GM23338 (cell line): ENCODE data around the gene CTNNA2.

Experiments
- EZH2 ChIP-seq: fragments of 200-600 bp; sonication (generic); IDR thresholded peaks from one replicate; pipeline ENCODE4 v1.8.0; 2017; ENCODE audit warnings: antibody characterized with exemption, mild to moderate bottlenecking, low read depth; ENCODE audit not compliant: unreplicated experiment
- POLR2AphosphoS5 ChIP-seq: IDR thresholded peaks from 2 replicates; pipeline ENCODE4 v1.6.1; 2016; ENCODE audit warnings: antibody characterized with exemption, low read depth
- STAT1 ChIP-seq: IDR thresholded peaks from one replicate; pipeline ENCODE4 v1.6.1; 2016; ENCODE audit warnings: antibody characterized with exemption; ENCODE audit not compliant: unreplicated experiment
- TF ChIP-seq, protein P1 (sequence below), 2 experiments: fragments of 200-600 bp in 1 of 2; sonication (generic) in 1 of 2; conservative IDR thresholded peaks; 2 replicates each; pipeline versions ENCODE4 v1.5.1 to v1.6.1; 2016 to 2017; ENCODE audit warnings: antibody characterized with exemption in 2 of 2, low read depth in 2 of 2, mild to moderate bottlenecking in 2 of 2, moderate library complexity in 1 of 2
- TF ChIP-seq, protein P2 (sequence below): IDR thresholded peaks from one replicate; pipeline ENCODE4 v1.6.1; 2018; ENCODE audit warnings: antibody characterized with exemption; ENCODE audit not compliant: unreplicated experiment

DNA sequence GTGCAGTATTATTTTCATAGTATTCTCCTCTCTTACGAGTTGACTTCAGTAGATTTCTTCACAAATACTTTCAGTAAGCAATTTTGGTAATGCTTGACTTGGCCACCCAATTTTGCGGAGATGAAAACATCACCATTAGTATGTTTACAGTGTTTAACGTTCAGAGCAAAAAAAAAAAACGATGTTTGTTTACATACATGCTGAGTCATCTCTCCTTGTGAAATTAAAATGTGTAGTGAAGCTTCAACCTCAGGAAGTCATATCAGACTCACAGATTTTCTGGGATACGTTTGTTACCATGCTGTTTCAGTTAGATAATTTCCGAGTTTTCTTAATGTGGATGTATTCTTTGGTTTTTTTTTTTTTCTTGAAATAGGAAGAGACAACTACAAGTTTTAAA, 100.1 kb downstream of the CTNNA2 start:
- TF ChIP-seq, protein P1, sequence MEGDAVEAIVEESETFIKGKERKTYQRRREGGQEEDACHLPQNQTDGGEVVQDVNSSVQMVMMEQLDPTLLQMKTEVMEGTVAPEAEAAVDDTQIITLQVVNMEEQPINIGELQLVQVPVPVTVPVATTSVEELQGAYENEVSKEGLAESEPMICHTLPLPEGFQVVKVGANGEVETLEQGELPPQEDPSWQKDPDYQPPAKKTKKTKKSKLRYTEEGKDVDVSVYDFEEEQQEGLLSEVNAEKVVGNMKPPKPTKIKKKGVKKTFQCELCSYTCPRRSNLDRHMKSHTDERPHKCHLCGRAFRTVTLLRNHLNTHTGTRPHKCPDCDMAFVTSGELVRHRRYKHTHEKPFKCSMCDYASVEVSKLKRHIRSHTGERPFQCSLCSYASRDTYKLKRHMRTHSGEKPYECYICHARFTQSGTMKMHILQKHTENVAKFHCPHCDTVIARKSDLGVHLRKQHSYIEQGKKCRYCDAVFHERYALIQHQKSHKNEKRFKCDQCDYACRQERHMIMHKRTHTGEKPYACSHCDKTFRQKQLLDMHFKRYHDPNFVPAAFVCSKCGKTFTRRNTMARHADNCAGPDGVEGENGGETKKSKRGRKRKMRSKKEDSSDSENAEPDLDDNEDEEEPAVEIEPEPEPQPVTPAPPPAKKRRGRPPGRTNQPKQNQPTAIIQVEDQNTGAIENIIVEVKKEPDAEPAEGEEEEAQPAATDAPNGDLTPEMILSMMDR (conservative IDR thresholded peaks at IDR 0.05; ENCODE audit: low read depth in 2 of 2), result no peak
- TF ChIP-seq STAT1 (no peak), EZH2 (no peak), POLR2AphosphoS5 (no peak)
- TF ChIP-seq, protein P2, sequence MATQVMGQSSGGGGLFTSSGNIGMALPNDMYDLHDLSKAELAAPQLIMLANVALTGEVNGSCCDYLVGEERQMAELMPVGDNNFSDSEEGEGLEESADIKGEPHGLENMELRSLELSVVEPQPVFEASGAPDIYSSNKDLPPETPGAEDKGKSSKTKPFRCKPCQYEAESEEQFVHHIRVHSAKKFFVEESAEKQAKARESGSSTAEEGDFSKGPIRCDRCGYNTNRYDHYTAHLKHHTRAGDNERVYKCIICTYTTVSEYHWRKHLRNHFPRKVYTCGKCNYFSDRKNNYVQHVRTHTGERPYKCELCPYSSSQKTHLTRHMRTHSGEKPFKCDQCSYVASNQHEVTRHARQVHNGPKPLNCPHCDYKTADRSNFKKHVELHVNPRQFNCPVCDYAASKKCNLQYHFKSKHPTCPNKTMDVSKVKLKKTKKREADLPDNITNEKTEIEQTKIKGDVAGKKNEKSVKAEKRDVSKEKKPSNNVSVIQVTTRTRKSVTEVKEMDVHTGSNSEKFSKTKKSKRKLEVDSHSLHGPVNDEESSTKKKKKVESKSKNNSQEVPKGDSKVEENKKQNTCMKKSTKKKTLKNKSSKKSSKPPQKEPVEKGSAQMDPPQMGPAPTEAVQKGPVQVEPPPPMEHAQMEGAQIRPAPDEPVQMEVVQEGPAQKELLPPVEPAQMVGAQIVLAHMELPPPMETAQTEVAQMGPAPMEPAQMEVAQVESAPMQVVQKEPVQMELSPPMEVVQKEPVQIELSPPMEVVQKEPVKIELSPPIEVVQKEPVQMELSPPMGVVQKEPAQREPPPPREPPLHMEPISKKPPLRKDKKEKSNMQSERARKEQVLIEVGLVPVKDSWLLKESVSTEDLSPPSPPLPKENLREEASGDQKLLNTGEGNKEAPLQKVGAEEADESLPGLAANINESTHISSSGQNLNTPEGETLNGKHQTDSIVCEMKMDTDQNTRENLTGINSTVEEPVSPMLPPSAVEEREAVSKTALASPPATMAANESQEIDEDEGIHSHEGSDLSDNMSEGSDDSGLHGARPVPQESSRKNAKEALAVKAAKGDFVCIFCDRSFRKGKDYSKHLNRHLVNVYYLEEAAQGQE, result no peak
